Measurements from ENCODE around the gene C22orf39. TPM values are rescaled to one million over a fixed set of nuclear protein-coding genes. Genes with fewer than 3 reads are reported as not detected.

The C22orf39 gene
- total RNA-seq, 1 experiment from 2014 or later, result 26.5 TPM

DNA sequence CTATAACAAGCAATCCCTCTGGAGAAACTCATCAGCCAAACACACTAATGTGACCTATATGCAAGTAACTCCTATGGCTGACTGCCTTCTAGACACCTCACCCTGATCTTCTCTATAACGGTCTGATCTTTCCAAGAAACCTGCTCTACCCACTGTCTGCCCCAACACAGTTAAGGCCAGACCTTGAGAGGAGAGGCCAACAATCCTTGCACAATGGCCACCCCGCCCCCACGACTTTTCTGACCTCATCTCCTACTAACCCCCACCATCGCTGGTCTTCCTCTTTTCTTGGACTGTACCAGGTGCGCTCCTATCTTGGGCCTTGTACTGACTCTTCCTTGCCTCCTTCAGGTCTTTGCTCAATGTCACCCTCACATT, 28.4 kb downstream of the C22orf39 start:
- no peak for DNase-seq (ENCODE audit: low spot score)

DNA sequence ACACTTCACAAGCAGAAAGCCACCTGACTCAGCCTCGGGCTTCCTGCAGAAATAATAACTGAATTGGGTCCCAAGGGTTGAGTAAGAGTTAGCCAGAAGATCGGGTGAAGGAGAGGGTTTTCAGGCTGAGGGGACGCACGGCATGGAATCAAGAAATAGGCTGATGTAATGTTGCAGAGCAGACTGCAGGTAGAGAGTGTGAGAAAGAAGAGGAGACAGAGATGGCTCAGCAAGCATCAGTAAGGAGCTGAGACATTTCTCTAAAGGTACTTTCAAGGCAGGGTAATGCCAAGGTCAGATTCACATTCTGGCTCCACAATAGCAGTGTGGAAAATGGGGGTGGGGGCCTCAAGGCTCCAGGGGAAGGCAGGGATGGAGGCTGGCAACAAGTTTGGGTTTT, 34.6 kb downstream of the C22orf39 start:
- Mint-ChIP-seq H3K4me1 (peaks cover 14% of the 10 kb centered on the region; the same call in 1 of the 2 replicates), H3K27ac (peak overlapping the region; percentile 46; the same call in 1 of the 2 replicates), H3K9me3 (peaks cover 3% of the 10 kb centered on the region), H3K4me3 (no peak overlapping the region), H3K36me3 (peaks cover 17% of the 10 kb centered on the region), H3K27me3 (ENCODE audit: low read depth) (no peaks in the 10 kb centered on the region)
- no peak for DNase-seq (ENCODE audit: low spot score)
- no peak for ATAC-seq
- ChIA-PET POLR2A (no interaction called here), CTCF (no interaction called here)
- TF ChIP-seq CREM (CRISPR knock-in tag; IDR thresholded peaks at IDR 0.05), result no peak
- no peak for TF ChIP-seq GRHL2 (CRISPR knock-in tag; IDR thresholded peaks at IDR 0.05; ENCODE audit: insufficient replicate concordance, severe bottlenecking)
- TF ChIP-seq MXD4 (CRISPR knock-in tag; IDR thresholded peaks at IDR 0.05; ENCODE audit: borderline replicate concordance), result no peak
- no peak for TF ChIP-seq IRF2 (CRISPR knock-in tag; IDR thresholded peaks at IDR 0.05; ENCODE audit: borderline replicate concordance, low read depth)
- TF ChIP-seq, protein P1, sequence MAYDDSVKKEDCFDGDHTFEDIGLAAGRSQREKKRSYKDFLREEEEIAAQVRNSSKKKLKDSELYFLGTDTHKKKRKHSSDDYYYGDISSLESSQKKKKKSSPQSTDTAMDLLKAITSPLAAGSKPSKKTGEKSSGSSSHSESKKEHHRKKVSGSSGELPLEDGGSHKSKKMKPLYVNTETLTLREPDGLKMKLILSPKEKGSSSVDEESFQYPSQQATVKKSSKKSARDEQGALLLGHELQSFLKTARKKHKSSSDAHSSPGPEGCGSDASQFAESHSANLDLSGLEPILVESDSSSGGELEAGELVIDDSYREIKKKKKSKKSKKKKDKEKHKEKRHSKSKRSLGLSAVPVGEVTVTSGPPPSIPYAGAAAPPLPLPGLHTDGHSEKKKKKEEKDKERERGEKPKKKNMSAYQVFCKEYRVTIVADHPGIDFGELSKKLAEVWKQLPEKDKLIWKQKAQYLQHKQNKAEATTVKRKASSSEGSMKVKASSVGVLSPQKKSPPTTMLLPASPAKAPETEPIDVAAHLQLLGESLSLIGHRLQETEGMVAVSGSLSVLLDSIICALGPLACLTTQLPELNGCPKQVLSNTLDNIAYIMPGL (CRISPR knock-in tag; IDR thresholded peaks at IDR 0.05), result no peak
- TF ChIP-seq ATF3 (CRISPR knock-in tag; conservative IDR thresholded peaks at IDR 0.05), result no peak
- no peak for TF ChIP-seq ZNF317 (CRISPR knock-in tag; IDR thresholded peaks at IDR 0.05; ENCODE audit: borderline replicate concordance, low read depth)
- no peak for TF ChIP-seq E2F4 (CRISPR knock-in tag; IDR thresholded peaks at IDR 0.05; ENCODE audit: borderline replicate concordance, low read depth)
- TF ChIP-seq SP1 (CRISPR knock-in tag; conservative IDR thresholded peaks at IDR 0.05), result no peak
- TF ChIP-seq OVOL2 (CRISPR knock-in tag; IDR thresholded peaks at IDR 0.05; ENCODE audit: borderline replicate concordance), result no peak
- no peak for TF ChIP-seq CBFB (CRISPR knock-in tag; IDR thresholded peaks at IDR 0.05; ENCODE audit: low read depth)
- TF ChIP-seq NFATC4 (CRISPR knock-in tag; IDR thresholded peaks at IDR 0.05), result no peak

More for the DNA sequence above, 28.4 kb downstream of the C22orf39 start:
- no peaks in the 10 kb centered on the region for H3K27me3 Mint-ChIP-seq (ENCODE audit: low read depth)
- peaks cover 5% of the 10 kb centered on the region for H3K9me3 Mint-ChIP-seq
- TF ChIP-seq ZNF512 (CRISPR knock-in tag; IDR thresholded peaks at IDR 0.05; ENCODE audit: borderline replicate concordance) (no peak), FOXK1 (CRISPR knock-in tag; IDR thresholded peaks at IDR 0.05) (no peak), IRF2 (CRISPR knock-in tag; IDR thresholded peaks at IDR 0.05; ENCODE audit: borderline replicate concordance, low read depth) (no peak), ATF3 (CRISPR knock-in tag; conservative IDR thresholded peaks at IDR 0.05) (no peak), PREB (CRISPR knock-in tag; IDR thresholded peaks at IDR 0.05; ENCODE audit: borderline replicate concordance) (no peak)
- TF ChIP-seq, protein P2, sequence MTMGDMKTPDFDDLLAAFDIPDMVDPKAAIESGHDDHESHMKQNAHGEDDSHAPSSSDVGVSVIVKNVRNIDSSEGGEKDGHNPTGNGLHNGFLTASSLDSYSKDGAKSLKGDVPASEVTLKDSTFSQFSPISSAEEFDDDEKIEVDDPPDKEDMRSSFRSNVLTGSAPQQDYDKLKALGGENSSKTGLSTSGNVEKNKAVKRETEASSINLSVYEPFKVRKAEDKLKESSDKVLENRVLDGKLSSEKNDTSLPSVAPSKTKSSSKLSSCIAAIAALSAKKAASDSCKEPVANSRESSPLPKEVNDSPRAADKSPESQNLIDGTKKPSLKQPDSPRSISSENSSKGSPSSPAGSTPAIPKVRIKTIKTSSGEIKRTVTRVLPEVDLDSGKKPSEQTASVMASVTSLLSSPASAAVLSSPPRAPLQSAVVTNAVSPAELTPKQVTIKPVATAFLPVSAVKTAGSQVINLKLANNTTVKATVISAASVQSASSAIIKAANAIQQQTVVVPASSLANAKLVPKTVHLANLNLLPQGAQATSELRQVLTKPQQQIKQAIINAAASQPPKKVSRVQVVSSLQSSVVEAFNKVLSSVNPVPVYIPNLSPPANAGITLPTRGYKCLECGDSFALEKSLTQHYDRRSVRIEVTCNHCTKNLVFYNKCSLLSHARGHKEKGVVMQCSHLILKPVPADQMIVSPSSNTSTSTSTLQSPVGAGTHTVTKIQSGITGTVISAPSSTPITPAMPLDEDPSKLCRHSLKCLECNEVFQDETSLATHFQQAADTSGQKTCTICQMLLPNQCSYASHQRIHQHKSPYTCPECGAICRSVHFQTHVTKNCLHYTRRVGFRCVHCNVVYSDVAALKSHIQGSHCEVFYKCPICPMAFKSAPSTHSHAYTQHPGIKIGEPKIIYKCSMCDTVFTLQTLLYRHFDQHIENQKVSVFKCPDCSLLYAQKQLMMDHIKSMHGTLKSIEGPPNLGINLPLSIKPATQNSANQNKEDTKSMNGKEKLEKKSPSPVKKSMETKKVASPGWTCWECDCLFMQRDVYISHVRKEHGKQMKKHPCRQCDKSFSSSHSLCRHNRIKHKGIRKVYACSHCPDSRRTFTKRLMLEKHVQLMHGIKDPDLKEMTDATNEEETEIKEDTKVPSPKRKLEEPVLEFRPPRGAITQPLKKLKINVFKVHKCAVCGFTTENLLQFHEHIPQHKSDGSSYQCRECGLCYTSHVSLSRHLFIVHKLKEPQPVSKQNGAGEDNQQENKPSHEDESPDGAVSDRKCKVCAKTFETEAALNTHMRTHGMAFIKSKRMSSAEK (CRISPR knock-in tag; IDR thresholded peaks at IDR 0.05; ENCODE audit: borderline replicate concordance), result no peak
- TF ChIP-seq, protein P3, sequence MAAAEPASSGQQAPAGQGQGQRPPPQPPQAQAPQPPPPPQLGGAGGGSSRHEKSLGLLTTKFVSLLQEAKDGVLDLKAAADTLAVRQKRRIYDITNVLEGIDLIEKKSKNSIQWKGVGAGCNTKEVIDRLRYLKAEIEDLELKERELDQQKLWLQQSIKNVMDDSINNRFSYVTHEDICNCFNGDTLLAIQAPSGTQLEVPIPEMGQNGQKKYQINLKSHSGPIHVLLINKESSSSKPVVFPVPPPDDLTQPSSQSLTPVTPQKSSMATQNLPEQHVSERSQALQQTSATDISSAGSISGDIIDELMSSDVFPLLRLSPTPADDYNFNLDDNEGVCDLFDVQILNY (CRISPR knock-in tag; IDR thresholded peaks at IDR 0.05), result no peak
- no peak for ATAC-seq
- H3K36me3 Mint-ChIP-seq, result peaks cover 7% of the 10 kb centered on the region
- ChIA-PET CTCF (no interaction called here), POLR2A (no interaction called here)
- H3K27ac Mint-ChIP-seq, result peak overlapping the region; percentile 18; the same call in 1 of the 2 replicates
- H3K4me3 Mint-ChIP-seq, result no peak overlapping the region
- peaks cover 46% of the 10 kb centered on the region for H3K4me1 Mint-ChIP-seq
